Glomerular visceral epithelial cell (primary cell): ENCODE data around the gene RFXANK.
"Not testable (repeated sequence)": the region's sequence is repeated elsewhere in the genome, so short reads cannot be mapped to it uniquely, and the experiment has no call there.

Source experiments
- DNase-seq: peaks from one replicate; pipeline ENCODE4 v3.0.0-alpha.2; 2016; ENCODE audit errors: extremely low spot score

RFXANK gene

DNA sequence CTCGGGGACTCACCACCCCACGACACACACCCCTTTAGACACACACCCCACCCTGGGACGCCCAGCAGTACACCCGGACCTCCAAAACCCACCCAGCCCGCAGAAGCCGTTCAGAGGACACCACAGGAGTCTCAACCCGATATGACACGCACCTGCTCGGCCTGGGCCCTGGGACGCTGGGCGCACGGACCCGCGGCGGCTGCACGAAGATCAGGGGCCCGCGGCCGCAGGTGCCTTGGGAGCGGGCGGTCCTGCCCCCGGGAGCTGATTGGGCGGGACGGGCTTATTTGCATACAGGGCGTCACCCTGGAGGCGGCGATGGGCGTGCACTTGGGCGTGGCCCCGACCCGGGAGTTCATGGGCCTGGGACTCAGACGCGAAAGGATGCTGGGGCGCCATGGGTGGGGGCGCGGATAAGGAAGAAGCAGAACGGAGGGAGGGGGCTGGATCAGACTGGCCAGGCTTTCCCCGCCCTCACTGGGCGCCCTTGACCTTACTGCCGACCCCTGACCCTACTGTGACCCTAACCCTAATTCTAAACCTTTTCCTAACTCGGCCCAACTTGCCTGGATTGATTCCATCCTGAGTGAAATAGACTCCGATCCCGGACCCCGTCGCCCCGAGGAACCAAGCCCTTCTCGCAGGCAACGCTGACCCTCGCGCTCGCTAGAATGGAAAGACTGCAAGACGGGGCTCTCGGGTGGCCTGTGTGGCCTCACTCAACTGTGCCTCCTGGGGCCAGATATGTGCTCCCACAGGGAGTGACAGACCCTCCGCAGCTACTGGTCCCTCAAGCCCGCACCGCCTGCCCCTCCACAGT is 21.8 kb upstream of the RFXANK start, which contains the start of gene MEF2B:
TSS of gene MEF2B (minus strand) at position 211 of the 820 bp plus-strand sequence. CDS start 19,528 bp downstream, outside the sequence.
- peak; percentile 23 for DNase-seq

DNA sequence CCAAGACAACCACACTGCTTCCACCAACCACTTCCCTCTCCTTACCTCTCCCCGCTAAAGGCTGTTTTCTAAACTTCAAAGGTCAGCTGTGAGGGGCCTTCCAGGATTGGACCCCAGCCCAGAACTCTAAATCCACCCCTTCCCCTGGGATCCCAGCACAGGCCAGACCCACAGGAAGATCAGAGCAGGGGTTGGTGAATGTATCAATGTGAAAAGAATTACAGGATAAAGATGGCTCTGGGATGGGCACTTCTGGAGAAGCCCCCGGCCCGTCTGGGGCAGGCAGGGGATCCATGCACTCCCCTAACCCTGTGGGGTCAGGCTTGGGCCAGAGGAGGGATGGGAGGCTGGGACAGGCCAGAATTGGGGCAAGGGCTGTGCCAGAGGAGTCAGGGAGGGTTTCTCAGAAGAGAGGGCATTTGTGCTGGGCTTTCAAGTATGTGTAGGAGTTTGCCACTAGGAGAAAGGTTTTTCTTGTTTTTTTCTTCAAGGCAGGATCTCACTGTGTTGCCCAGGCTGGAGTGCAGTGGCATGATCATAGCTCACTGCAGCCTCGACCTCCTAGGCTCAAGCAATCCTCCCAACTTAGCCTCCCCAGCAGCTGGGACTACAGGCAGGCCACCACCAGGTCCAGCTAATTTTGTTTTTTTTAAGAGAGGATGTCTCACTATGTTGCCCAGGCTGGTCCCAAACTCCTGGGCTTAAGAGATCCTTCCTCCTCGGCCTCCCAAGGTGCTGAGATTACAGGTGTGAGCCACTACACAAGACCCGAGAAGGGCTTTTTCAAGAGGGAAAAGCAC is 21.0 kb upstream of the RFXANK start:
- no peak for DNase-seq

DNA sequence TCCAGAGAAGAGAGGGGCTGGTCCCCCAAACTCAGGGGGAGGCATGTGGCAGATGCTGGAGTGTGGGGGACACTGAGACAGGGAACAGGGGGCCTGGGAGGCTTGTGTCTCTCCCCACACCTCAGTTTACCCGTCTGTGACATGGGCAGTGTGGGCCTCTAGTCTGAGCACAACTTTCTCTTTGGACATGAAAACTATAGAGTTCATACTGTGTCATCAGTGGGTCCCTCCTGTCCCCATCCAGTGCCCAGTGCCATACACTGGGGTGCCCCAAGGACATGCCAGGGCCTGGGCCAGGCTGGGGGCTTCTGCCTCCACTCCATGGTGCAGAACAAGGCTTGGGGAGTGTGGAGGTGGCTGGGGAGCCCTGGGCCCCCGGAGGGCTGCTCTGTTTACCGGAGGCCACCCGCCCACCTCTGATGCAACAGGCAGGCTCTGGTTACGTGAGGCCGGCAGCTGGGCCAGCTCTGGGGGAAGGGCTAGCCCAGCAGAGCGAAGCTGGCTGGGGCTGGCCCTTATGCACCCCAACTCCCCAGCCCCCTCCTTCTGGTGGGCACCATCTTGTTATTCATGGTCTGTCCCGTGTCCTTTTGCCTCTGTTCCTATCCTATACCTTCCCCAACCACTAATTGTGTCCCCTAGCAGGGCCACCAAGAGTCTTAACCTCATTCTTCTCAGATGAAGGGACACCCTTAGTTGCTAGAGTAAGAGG is 20.1 kb upstream of the RFXANK start:
- DNase-seq = no peak

DNA sequence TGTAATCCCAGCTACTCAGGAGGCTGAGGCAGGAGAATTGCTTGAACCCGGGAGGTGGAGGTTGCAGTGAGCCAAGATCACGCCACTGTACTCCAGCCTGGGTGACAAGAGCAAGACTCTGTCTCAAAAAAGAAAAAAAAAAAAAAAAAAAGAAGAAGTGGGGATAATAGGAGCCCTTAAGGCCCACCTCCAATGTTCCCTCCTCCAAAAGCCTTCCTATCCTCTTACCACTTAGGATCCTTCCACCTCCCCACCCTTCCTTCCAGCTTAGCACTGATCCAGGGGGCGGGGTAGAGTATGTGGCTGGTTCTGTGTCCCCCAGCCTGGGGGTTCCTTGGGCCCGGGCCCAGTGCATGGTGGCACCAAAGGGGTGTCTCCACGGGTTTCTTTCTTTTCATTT is 18.8 kb upstream of the RFXANK start:
- DNase-seq = not testable (repeated sequence)

DNA sequence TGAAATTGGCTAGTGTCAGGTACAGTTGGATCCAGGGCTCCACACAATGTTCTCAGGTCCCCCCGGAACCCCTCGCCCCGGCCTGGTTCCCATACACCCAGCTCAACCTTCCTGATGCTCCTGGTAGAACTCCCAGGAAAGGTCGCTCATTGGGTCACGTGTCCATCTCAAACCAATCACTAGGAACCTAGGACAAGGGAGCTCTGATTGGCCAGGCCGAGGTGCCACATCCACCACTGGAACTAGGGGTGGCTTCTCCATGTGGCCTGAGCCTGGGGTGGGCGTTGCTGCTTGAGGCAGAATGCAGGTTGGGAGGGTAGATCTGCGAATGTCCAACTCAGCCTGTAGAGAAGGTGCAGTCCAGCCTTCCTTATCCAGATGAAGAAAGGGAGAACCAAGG is 15.1 kb upstream of the RFXANK start:
- no peak for DNase-seq

DNA sequence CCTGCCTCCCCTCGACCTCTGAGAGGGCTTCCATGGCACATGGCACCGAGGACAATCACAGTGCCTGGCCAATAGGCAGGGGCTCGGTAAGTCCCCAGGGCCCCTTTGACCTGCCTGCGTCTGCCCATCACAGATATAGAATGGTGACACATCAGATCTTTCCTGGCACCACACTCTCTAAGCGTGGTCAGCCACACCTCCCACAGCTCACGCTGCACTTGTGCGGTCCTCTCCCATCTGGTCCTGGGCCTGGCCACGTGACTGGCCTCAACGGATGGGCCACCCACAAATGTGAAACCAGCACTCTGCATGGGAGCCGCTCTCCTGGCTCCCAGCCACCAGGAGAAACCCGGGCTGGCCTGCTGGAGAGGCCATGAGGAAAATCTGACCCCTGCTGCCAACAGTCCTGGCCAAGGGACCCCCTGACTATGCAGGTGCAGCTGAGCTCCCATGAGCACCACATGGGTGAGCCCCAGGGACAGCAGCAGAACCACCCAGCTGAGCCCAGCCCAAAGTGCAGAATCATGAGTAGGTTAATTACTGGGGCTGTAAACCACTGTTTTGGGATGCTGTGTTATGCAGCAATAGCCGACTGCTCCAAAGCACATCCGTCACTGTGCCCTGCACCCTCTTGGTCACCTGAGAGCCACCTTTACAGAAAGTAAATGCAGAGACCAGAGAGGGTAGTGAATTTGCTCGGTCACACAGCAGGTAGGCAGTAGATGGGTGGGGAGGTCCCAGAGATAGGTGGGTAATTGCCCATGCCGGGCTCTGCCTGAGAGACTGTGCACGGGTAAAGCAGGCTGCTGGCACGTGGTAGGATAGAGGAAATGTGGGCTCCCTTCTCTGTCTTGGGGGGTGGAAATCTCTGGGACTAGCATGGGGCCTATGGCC is 12.3 kb upstream of the RFXANK start:
- peak; percentile 50 for DNase-seq

DNA sequence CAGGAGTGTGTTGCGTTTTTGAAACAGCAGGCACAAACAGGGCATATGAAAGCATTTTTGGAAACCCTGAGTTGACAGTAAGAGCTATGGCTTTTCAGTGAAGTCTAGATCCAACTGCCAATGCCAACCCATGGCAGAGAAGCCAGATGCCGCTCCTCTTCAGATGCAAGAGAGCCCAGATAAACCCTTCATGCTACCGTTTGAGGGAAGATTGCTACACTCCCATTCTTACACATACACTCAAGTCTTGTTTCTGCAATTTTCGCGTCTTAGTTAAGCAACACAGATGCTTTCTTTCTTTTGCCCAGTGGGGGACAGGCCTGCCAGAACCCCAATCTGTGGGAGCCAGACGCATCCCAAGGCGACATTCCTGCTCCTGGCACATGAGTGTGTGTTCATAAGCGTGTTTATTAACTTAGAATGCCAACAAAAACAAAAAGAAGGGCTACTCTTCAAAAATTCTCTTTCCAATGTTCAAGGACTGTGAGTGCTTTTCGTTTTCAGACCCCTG is 10.5 kb upstream of the RFXANK start:
- no peak for DNase-seq

DNA sequence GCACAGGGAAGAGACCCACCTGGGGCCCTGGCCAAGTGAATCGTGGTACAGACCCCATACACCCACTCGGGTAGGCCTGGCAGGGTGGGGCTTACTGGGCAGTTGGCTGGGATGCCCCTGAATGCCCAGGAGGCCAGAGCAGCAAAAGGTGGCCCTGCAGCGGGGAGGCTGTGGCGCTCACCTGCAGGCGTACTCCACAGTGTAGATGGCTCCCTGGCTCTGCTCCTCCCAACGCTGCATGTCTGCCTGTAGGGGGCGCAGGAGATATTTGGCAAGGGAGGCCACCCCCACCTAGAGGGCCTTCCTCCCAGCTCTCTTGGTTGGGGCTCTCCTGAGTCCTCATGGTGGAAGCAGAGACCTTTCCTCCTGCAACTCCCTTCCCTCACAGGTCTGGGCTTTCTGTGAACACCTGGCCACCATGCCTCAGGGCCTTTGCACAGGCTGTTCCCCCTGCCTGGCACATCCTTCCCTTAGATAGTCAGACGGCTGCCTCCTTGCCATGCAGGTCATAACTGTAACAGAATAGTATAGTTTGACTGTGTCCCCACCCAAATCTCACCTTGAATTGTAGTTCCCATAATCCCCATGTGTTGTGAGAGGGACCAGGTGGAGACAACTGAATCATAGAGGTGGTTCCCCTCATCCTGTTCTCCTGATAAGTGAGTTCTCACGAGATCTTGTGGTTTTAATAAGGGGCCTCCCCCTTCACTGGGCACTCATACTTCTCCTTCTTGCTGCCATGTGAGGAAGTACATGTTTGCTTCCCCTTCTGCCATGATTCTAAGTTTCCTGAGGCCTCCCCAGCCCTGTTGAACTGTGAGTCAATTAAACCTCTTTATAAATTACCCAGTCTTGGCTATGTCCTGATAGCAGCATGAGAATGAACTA is 6.0 kb upstream of the RFXANK start:
- peak; percentile 40 for DNase-seq

DNA sequence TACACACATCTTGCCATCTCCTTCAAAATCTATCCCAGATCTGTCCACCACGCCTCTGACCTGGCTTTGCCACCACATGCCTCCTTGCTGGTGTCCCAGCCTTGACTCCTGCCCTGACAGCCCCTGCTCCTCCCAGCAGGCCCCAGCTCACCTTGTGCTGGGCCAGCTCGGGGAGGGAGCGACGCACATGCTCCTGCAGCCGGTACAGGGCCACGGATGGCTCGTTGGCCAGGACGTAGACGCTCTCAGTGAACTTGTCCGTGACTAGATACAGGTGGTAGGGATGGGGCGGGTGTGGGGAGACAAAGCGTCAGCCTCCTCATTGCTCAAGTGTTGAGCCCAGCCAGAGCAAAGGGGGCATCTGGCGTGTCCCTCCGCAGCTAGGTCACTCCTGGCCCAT is 5.3 kb upstream of the RFXANK start:
- no peak for DNase-seq

DNA sequence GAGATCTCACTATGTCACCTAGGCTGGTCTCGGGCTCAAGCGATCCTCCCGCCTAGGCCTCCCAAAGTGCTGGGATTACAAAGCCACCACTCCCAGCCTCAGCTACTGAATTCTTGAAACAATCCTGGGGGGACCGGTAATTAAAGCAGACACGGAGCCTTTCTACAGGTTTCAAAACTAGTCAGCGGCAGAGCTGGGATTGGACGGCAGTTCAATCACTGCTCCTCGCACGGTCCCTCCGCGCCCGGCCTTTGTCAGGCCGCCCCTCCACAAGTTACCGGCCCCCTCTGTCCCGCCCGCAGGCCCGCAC is 335 bp upstream of the RFXANK start:
- no peak for DNase-seq

DNA sequence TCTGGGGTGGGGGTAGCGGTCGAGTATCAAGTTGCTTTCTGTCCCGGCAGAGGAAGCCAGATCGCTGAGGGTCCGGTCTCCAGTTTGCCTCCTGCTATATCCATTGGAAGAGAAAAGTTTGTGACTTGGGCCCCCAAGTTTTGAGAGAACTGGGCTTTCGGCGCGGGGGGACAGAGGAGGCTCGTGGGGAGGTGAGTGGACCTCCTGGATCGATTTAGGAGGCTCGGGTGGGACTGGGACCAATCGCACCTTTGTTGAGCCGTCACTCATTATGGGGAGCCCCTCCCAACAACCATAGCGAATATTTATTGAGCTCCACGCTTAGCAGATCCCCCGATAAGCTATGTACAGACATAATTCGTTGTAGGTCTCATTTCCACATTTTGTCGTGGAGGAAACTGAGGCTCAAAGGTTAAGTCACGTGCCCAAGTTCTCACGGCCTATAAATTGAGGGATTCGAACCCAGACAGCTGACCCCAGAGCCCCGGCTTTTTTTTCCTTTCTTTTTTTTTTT is 909 bp downstream of the RFXANK start:
- no peak for DNase-seq

DNA sequence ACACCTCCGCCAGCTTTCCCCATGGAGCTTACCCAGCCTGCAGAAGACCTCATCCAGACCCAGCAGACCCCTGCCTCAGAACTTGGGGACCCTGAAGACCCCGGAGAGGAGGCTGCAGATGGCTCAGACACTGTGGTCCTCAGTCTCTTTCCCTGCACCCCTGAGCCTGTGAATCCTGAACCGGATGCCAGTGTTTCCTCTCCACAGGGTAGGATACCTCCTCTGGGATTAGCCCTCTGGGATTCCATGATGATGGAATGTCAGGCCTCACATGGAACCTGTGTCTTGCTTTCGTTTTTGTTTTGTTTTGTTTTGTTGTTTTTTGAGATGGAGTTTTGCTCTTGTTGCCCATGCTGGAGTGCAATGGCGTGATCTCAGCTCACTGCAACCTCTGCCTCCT is 1.9 kb downstream of the RFXANK start:
- no peak for DNase-seq

DNA sequence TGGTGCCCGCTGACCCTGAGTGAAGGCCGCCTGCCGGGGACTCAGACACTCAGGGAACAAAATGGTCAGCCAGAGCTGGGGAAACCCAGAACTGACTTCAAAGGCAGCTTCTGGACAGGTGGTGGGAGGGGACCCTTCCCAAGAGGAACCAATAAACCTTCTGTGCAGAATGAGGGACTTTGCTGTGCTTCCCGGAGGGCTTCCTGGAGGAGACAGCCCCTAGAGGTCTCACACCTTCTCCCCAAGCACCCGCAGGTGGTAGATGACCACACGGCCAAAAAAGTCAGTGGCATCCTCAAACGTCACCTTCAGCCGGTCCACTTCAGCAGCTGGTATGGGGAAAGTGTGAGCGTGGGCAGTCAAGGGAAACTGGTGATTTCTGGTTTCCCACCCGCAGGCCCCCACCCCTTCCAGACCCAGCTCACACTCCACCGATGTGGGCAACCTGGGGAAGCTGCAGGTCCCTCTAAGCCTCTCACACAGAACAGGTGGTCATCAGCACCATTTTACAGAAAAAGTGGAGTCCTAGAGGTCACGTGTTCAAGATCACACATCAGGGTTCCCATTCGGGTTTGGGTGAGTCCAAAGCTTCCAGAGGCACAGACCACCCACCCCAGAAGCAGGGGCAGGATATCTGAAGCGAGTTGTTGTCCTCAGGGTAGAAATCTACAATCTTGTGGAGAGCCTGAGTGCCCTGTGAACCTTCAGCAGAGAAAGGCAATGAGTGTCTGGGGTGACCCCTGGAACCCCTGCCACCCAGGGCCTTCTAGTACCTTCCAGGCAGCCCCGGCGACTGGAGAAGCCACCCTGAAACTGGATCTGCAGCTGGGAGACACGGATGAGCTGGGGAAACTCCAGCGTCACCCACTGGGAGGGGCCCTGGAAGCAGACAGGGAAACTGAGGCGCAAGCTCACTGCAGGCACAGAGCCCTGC is 9.9 kb downstream of the RFXANK start:
- DNase-seq = no peak

DNA sequence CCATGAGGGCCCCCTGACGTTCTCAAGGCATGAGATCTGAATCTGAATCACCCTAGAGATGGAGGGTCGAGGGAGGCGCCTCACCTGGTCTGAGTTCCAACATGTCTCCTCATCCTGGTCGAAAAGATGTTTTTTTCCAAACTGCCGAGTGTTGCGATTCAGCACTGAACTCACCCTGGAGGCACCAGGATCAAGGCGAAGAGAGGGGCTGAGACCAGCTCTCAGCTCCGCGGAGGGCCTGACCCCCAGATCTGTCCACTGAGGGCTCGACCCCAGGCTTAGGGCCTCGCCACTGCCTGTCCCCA is 10.6 kb downstream of the RFXANK start:
- no peak for DNase-seq

DNA sequence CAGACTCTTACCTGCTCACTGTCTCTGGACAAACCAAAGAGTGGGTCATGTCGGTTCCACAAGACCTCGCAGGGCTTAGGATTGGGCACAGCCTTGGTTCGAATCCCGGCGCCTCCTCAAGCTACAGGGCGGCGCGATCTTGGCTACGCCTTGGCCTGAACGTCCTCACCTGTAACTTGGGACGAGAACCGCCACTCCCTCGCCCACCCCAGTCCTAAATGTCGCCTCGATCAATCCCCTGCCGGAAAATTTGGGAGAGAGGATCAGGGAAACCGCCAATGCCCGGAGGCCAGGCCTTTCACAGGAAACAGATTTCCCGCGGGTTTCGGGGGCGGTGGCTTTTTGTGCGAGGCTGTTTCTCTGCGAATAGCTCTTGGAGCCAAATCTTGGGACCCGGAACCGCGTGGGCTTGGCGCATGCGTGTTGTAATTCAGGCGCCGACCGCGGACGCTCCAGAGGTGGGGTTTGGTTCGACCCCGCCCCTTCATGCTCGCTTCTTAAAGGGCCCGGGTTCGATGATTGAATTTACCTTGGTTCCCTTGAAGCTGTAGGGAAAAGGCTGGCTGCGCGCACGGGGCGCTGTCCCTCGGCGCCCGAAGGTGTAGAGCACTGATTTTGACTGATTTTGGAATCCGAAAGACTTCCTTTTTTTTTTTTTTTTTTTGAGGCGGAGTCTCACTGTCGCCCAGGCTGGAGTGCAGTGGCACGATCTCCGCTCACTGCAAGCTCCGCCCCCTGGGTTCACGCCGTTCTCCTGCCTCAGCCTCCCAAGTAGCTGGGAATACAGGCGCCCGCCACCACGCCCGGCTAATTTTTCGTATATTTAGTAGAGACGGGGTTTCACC is 11.2 kb downstream of the RFXANK start, which contains the start of gene NR2C2AP:
TSS of gene NR2C2AP (minus strand) at position 403 of the 845 bp plus-strand sequence. CDS start at position 49, 354 bp downstream.
- DNase-seq = peak; percentile 95

DNA sequence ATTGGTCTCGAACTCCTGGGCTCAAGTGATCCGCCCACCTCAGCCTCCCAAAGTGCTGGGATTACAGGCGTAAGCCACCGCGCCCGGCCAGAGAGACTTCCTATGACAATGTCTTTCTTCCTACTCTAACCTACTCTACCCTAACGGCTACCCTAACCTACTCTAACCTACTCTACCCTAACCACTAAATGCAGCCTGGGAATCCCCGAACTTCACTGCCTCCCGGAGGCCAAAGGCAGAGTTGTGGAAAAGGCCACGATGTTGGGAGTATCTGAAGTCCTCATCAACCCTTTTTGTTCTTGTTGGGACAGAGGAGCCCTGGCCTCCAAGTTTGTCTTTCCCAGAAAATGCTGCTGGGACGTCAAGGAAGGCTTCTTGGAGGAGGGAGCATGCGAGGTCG is 12.1 kb downstream of the RFXANK start:
- no peak for DNase-seq

DNA sequence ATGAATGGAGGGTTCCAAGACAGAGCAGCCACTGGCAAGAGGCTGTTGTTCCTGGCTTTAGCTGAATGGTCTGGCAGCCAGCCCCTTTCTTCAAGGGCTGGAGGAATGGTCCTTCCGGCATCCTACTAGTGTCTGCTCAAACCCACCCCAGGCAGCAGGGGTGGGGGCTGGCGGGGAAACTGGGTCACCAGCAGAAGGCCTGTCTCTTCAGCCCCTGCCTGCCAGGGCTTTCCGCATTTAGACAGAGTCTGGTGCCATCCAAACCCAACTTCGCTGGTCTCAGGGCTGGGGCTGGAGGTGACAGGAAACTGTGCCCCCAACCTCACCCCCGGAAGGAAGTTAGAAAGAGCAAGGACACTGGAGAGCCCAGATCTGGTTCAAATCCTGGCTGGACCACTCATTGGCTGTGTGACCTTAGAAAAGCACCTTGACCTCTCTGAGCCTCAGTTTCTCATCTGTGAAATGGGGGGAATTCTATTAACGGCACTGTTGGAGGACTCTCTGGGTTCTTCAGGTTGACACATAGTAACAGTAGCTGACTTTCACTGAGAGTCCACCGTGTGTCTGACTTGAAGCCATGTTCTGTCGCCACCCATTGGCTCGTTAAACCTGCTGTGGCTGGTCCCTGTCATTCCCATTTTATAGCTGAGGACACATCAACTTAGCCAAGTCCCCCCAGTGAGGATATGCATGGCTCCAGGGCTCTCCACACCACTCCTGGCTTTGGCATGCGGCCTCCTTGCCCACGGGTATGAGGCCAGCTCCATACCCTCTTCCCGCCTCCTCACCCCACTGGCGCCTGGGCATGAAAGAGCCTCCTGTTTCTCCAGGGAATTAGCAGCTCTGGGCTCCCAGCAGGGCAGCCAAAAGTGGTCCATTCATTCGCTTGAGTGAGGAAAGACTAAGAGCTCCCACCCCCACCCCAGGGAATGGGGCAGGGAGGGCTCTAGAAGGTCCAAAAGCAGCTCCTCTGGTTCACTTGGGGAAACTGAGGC is 13.7 kb downstream of the RFXANK start:
- no peak for DNase-seq
